NCI-H446 (cell line): ENCODE results near the gene NR2F6.
"Not testable (repeated sequence)": the region's sequence is repeated elsewhere in the genome, so short reads cannot be mapped to it uniquely, and the experiment has no call there.

Experiments used
- DNase-seq, 2 experiments: peaks; one replicate each; lab custom pipeline; 2025; lab: John Stamatoyannopoulos, UW

The NR2F6 gene

DNA sequence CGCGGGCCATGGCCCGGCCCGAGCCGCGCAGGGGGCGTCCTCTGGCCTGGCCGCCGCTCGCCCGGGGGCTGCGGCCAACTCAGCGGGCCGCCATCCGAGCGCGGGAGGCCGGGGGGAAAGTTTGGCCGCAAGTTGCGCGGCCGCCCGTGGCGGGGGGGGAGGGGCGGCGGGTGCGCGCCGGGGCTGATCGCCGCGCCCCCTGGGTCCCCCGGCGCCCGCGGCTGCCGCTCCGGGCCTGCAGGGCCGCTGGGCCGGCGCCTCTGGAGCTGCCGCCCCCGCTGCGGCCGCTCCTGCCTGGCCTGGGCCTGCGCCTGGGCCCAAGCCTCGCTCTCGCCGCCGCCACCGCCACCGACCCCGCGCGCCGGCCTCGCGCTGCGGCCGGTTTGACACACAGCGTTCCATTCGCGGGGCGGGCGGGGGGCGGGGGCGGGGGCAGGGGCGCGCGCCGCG, at the start of gene NR2F6:
Gene NR2F6, minus strand, starts transcription at position 385 of the 450 bp plus-strand sequence. CDS start 699 bp downstream, outside the sequence.
- DNase-seq = no peak

DNA sequence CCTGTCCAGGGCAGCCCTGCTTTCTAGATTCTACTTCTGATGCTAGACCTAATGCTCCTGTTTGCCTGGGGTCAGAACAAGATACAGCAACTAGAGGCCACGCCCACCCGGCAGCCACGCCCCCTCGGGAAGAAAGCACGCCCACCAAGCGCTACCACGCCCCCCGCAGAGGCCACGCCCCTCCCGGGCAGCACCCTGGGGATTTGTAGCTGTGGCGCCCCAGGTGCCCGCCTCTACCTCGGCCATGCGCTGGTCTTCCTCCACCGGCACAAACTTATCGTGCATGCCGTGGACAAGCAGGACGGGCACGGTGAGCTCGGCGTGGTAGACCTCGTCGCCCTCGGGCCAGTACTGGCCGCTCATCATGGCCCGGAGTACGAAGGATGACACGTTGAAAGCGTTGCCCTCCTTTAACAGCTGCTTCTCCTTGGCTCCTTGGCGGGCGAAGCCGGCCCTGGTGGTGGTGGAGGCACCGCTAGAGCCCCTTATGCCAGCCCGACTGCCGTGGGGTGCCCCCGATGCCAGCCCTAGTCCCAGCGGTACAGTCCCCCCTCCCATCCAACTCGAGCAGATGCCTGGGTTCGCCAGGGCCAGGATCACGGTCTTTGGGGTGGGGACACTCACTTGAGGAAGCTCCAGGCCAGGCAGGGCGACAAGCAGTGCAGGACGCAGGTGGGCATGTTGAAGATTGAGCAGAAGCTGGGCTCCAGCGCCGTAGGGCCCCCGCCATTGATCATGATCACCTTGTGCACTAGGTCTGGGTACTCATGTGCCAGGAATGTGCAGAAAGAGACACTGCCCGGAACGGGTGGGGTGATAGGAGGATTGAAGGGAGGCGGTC, 48.6 kb upstream of the NR2F6 start:
- DNase-seq = no peak

DNA sequence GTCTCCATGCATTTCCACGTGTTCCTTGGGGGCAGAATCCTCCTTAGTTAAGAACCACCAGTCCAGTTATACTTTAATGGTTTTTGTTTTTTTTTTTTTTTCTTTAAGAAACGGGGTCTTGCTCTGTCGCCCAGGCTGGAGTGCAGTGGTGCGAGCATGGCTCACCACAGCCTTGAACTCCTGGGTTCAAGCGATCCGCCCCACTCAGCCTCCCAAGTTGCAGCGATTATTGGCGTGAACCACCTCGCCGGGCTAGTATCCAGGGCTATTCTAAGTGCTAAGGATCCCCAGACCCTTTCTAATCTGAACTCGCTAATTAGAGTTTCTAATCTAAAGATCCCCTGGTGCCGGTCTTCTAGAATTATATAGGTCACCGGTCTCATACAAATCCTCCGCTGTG, 47.9 kb upstream of the NR2F6 start:
- DNase-seq = no peak

DNA sequence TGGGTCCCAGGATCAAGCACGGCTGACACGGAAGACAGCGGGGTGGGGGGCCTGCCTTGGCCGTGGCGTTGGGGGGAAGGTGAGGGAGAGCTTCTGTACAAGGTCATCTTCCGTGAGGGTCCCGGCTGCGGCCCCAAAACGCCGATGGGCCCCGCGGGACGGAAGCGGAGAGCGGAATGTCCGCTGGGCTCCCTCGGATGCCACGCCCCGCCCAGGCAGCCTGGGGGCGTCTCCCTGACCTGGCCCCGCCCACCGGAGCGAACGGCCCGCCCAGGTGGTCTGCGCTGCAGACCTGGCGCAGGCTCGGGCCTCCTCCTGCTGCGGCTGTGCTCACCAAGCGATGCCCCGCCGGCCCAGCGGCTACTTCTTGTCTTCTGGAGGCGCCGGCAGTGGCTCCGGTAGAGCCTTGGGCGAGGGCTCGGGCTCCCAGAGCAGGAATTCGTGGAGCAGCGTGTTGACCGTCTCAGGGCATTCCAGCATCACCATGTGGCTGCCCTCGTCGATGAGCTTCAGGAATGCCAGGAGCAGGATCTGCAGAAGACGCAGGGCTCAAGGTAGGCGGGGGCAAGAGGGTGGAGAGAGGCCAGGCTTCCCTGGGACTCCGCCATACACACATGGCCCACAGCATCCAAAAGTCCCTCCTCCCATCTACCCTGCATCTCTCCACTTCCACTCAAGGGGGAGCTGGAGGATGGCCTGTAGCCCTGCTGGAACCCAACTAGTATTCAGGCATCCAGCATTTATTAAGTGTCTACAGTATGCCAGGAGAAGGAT, 46.8 kb upstream of the NR2F6 start:
- DNase-seq = peak in 1 of 2 experiments; percentile 64

DNA sequence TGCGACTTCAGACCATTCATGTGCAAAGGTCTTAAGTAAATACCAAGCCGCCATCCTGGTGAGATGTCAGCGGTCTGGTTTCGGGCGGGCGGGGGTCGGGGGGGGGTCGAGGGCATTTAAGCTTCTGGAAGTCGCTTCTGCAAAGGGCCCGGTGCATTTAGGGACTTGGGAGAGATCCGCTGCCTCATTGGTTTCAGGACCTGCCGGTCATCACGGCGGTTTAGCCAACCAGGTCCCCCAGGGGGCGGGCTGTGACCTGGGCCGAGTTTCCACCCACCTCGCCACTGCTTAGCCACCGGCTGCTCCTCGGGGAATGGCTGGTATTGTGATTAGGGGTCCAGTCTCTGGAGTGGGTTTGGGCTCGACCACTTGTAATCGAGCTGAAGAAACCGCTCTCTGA, 43.8 kb upstream of the NR2F6 start:
- DNase-seq = no peak

DNA sequence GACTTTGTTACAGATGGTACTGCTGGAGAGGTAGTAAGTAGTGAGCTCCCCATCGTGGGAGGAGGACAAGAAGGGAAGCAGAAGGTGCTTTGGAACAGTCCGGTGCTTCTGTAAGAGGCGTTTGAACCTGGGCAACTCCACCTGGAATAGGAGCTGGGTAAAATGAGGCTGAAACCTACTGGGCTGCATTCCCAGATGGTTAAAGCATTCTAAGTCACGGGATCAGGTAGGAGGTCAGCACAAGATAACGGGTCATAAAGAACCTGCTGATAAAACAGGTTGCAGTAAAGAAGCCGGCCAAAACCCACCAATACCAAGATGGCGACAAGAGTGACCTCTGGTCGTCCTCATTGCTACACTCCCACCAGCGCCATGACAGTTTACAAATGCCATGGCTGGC, 41.0 kb upstream of the NR2F6 start:
- no peak for DNase-seq

DNA sequence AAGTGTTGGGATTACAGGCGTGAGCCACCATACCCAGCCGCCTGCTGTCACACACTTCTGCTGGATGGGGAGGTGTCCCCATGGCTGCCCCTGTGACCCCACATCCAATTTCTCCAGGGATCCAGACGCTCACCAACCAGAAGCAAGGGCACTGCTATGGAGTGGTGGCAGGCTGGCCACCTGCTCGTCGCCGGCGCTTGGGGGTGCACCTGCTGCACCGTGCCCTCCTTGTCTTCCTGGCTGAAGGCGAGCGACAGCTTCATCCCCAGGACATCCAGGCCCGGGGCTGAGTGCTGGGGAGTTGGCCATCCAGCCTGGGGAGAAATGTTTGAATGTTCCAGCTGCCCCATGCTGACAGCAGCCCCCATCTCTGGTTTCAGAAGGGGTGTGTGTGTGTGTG, 40.5 kb upstream of the NR2F6 start:
- no peak for DNase-seq

DNA sequence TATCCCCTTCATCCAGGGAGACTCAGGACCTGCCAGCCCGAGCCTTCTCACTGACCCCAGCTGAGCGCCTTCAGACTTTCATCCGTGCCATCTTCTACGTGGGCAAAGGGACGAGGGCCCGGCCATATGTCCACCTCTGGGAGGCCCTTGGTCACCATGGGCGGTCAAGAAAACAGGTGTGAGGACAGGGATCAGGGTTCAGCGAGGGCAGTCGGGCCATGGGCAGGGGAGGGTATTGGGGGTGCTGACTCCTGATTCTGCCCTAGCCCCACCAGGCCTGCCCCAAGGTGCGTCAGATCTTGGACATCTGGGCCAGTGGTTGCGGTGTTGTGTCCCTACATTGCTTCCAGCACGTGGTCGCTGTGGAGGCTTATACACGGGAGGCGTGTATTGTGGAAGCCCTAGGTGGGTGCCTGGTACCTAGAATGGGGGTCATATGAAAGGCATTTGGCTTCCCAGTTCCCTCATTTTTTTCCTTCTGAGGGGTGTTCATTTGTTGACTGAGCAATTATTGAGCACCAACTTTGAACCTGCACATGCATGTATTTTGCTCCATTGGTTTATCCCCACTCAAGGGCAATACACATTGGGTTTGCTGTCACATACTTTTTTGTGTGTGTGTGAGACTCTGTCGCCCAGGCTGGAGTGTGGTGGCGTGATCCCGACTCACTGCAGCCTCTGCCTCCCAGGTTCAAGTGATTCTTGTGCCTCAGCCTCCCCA, 39.9 kb upstream of the NR2F6 start:
- DNase-seq = no peak

DNA sequence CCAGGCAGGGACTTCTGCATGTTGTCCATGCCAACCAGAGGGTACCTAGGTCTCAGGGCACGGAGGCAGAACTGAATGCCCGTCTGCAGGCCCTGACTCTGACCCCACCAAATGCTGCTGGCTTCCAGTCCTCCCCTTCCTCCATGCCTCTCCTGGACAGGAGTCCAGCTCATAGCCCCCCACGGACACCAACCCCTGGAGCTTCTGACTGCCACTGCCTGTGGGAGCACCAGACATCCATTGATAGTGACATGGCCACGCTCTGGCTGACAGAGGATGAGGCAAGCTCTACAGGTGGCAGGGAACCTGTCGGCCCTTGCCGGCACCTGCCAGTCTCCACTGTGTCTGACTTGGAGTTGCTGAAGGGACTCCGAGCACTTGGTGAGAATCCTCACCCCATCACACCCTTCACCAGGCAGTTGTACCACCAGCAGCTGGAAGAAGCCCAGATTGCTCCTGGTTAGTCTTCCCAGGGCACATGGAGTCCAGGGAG, 37.8 kb upstream of the NR2F6 start:
- no peak for DNase-seq

DNA sequence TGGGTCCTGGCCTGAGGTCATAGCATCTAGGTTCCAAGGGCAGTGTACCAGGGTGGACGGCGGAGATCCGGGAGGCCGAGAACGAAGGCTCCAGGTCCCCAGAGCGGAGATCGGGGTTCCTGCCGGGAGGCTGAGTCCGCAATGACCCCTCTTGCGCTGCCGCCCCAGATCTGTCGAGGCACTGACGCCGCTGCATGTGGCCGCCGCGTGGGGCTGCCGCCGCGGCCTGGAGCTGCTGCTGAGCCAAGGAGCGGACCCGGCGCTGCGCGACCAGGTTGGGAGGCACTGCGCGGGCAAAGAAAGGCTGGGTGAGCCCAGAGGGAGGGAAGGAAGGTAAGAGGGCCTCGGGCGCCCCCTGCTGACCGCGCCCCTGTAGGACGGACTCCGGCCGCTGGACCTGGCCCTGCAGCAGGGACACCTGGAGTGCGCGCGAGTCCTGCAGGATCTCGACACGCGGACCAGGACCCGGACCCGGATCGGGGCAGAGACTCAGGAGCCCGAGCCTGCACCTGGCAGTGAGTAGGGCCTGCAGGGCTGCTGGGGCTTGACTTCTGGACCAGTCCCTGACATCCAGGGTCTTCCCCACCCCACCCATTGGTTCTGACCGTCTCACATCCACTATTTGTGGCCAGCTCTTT, 36.9 kb upstream of the NR2F6 start:
- peak; percentile 68 to 88 for DNase-seq

DNA sequence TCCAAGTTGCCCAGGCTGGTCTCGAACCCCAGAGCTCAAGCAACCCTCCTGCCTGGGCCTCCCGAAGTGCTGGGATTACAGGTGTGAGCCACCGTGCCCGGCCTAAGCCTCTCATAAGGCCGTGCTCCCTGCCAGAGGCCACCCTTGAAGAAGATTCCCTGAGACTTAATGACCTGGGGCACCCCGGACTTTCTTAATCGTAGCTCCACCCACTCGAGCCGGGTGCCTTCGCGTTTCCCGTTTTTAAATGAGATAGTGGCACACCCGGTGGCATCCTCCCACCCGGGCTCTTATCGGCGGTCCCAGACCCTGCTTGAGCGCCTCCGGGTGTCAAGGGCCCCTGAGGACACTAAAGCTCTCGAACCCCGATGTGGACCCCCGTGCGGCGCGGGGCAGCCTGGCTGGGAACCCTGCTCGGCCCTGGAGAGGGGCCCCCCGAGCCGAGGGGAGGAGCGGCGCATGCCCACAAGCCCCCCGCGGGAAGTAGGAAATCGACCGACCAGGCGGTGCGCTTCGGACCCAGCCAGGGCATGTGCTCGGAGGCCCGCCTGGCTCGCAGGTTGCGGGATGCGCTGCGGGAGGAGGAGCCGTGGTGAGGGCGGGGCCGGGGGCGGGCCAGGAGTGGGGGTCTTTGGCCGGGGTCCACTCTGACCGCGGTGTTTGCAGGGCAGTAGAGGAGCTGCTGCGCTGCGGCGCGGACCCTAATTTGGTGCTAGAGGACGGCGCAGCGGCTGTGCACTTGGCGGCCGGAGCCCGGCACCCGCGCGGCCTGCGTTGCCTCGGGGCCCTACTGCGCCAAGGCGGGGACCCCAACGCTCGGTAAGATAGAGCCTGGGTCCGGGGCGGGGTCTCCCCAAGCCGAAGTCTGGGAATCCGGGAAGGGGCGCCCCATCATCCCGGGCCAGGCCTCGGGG, 35.9 kb upstream of the NR2F6 start, which contains the start of gene ANKLE1:
Gene ANKLE1, plus strand, starts transcription at position 511 of the 914 bp plus-strand sequence. Its CDS starts 20 bp downstream, at position 531.
- DNase-seq = peak in 1 of 2 experiments; percentile 55

DNA sequence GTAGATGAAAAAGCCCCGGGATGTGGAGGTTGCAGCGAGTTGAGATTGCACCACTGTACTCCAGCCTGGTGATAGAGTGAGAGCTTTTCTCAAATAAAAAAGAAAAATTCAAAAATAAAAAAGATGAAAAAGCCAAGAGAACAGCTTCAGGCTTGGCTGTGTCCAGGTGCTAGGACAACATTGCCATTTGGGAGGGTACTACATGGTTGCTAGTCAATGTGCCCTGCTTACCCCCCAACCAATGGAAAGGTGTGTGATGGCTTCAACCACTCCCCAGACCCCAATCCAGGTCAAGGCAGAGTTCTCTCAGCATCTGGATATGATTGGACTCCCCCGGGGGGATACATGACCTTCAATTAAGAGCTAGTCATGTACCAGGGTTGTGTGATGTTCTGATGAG, 33.7 kb upstream of the NR2F6 start:
- no peak for DNase-seq

DNA sequence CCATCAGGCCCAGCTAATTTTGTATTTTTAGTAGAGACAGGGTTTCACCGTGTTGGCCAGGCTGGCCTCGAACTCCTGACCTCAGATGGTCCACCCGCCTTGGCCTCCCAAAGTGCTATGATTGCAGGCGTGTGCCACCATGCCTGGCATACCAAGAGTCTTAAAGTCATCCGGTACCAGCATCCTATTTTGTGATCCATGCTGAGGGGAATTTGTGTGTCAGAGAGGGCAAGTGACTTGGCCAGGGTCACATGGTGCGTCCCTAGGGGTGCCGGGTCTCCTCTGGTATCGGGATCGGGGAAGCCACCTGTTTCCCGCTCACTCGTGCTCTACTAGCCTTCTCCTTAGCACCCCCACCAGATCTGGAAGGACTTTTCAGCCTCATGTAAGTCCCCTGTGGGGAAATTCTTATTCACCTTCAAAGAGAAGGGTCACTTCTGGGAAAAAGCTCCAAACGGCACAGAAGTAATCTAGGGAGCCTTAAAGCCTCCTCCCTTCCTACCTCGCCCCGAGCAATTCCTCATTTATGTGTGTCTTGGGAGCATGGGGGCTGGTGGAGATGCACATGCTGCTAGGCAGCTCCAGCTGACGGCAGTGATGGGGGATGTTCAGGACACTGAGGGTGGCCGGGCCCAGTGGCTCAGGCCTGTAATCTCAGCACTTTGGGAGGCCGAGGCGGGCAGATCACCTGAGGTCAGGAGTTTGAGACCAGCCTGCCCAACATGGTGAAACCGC, 29.9 kb upstream of the NR2F6 start:
- DNase-seq = no peak

DNA sequence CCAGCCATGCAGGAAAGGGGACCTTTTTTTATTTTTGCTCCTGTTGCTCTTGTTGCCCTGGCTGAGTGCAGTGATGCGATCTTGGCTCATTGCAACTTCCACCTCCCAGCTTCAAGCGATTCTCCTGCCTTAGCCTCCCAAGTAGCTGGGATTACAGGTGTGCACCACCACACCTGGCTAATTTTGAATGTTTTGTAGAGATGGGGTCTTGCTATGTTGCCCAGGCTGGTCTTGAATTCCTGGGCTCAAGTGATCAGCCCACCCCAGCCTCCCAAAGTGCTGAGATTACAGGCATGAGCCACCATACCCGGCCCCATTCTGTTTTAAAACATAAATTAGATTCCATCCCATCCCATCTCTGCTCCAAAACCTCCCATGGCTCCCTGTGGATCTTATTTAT, 29.2 kb upstream of the NR2F6 start:
- DNase-seq = not testable (repeated sequence)

DNA sequence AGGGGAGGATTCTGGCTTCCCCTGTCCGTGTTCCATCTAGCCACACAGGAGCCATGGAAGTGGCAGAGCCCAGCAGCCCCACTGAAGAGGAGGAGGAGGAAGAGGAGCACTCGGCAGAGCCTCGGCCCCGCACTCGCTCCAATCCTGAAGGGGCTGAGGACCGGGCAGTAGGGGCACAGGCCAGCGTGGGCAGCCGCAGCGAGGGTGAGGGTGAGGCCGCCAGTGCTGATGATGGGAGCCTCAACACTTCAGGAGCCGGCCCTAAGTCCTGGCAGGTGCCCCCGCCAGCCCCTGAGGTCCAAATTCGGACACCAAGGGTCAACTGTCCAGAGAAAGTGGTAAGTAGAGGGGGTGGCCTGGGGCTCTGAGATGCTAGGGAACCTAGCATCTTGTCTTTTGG, 23.0 kb upstream of the NR2F6 start:
- no peak for DNase-seq

DNA sequence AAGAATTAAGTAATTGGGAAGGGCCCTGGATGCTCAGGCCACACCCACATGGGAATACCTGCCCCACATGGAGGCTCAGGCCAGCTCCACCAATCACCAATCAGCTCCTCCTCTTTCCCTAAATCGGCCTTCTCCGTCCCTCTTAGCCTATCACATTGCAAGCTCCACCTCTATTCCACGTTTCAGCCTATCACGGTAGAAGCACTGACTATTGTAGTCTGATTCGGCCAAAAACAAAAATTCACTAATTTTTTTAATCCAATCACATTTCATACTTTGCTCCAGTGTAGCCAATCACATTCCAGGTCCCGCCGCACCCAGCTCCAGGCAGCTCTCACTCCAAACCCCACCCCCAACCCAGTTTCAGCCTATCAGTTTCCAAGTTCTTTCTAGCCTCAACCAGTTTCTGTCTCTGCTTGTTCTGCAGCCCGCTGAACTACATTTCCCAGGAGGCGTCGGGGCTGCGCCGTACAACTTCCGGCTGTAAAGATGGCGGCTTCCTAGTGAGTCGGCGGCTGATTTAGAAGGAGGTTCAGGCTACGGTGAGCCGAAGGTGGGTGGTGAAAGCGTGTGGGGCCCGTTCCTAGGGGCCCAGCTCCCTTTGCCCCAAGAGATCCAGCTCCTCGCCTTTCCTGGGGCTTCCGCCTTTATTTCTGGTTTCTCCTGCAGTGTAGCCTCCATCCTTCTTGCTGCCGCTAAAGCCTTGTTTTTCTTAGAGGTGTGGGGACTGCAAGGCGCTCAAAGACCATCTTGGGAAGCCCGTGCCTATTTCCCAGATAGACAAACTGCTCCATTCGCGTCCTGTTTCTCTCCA, 21.5 kb upstream of the NR2F6 start, which contains the start of gene BABAM1:
Gene BABAM1, plus strand, starts transcription at position 469 of the 814 bp plus-strand sequence. CDS start 1,364 bp downstream, outside the sequence.
- DNase-seq = peak; percentile 97 to 99

DNA sequence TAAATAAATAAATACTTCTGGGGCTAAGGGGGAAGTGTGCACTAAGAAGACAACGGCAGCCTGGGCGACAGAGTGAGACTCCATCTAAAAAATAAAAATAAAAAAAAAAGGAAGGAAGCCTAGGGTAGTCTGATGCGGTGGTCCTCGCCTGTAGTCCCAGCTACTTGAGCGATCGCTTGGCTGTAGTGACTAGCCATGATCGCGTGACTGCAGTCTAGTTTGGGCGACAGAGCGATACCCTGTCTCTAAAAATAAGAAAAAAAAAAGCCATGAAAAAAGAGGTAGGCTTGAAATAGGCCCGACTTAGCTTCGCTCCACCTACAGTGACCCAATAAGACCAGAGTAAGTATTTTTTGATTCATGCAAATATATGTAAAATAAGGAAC, 20.9 kb upstream of the NR2F6 start:
- DNase-seq = no peak

DNA sequence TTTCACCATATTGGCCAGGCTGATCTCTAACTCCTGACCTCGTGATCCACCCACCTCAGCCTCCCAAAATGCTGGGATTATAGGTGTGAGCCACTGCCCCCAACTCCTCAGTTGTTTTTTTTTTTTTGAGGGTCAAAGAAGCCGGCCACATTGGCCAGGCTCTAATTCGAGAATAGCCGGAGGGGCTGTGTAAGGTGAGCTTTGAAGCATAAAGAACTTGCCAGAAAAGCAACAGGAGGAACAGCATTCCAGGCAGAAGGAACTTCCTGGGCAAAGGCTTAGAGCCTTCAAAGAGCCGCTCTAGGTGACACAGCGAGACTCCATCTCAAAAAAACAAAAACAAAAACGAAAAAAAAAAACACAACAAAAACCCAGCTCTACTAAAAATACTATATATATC, 20.3 kb upstream of the NR2F6 start:
- no peak for DNase-seq

DNA sequence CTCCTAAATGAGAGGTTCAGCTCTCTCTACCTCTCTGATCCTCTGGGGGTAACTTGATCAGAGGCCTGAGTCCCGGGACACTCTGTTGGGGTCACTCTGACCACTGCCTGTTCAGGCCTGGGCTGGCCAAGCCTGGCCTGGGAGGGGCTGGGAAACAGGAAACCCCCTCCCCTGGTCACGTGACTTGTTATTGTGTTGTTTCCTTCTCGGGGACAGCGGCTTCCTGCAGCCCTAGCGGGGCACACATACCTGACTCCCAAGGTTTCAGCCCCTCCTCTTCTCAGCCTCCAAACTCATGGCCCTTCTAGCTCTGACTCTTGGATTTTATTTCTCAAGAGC, 18.9 kb upstream of the NR2F6 start, which contains the start of gene USHBP1:
Gene USHBP1, minus strand, starts transcription at position 105 of the 339 bp plus-strand sequence. CDS start 446 bp downstream, outside the sequence.
- no peak for DNase-seq
